GM04504 (cell line): ENCODE measurements around the gene P2RX3.

Source experiments
- DNase-seq: peaks from one replicate; pipeline ENCODE4 v3.0.0-alpha.2; 2012; ENCODE audit warnings: low read depth

The P2RX3 gene

GRCh38 chr11:57373146-57373545 lies 35.0 kb downstream of the P2RX3 start:
- DNase-seq: no peak

GRCh38 chr11:57374966-57375365 lies 36.8 kb downstream of the P2RX3 start:
- DNase-seq: no peak

GRCh38 chr11:57375490-57375889 lies 37.3 kb downstream of the P2RX3 start:
- no peak for DNase-seq

- DNase-seq: no peak
Observed at GRCh38 chr11:57376095-57377090, 38.2 kb downstream of the P2RX3 start.

GRCh38 chr11:57377107-57377506 lies 39.0 kb downstream of the P2RX3 start:
- DNase-seq: no peak

GRCh38 chr11:57378186-57378585 lies 40.0 kb downstream of the P2RX3 start:
- no peak for DNase-seq

- DNase-seq: no peak
Observed at GRCh38 chr11:57379732-57380131, 41.6 kb downstream of the P2RX3 start.

GRCh38 chr11:57380975-57381374 lies 42.8 kb downstream of the P2RX3 start, which contains the start of gene PRG3:
TSS of gene PRG3 (minus strand) at chr11:57381150. CDS start at chr11:57380708, 442 bp downstream.
- no peak for DNase-seq

- no peak for DNase-seq
Observed at GRCh38 chr11:57386178-57386940, 48.2 kb downstream of the P2RX3 start.

- DNase-seq: no peak
Observed at GRCh38 chr11:57387289-57388030, 49.3 kb downstream of the P2RX3 start.

- no peak for DNase-seq
Observed at GRCh38 chr11:57390535-57390934, 52.4 kb downstream of the P2RX3 start, which contains the start of gene PRG2. TSS of gene PRG2 (minus strand) at chr11:57390650. CDS start at chr11:57389944, 706 bp downstream.

- no peak for DNase-seq
Observed at GRCh38 chr11:57391111-57391510, 53.0 kb downstream of the P2RX3 start.

- DNase-seq: no peak
Observed at GRCh38 chr11:57391539-57391938, 53.4 kb downstream of the P2RX3 start.

- DNase-seq: no peak
Observed at GRCh38 chr11:57392066-57392762, 54.1 kb downstream of the P2RX3 start.

GRCh38 chr11:57392763-57393105 lies 54.6 kb downstream of the P2RX3 start:
- no peak for DNase-seq

- DNase-seq: no peak
Observed at GRCh38 chr11:57394203-57394965, 56.2 kb downstream of the P2RX3 start.

- no peak for DNase-seq
Observed at GRCh38 chr11:57395905-57396623, 57.9 kb downstream of the P2RX3 start.

- DNase-seq: no peak
Observed at GRCh38 chr11:57396744-57397143, 58.6 kb downstream of the P2RX3 start.

- no peak for DNase-seq
Observed at GRCh38 chr11:57397394-57397990, 59.3 kb downstream of the P2RX3 start.

GRCh38 chr11:57399221-57399620 lies 61.1 kb downstream of the P2RX3 start:
- DNase-seq: no peak
